GM21390 (cell line): ENCODE results near the gene SUFU.
"Not testable (repeated sequence)": the region's sequence is repeated elsewhere in the genome, so short reads cannot be mapped to it uniquely, and the experiment has no call there.

Experiments
- ATAC-seq: cut with Tn5 transposase; IDR thresholded peaks from one replicate; pipeline ENCODE4 v1.9.1; 2021; ENCODE audit not compliant: unreplicated experiment

The SUFU gene

GRCh38 chr10:102503264-102504178 is at the start of gene SUFU:
SUFU (plus strand) TSS chr10:102503972; CDS start chr10:102504153, 181 bp downstream.
- peak; percentile 65 for ATAC-seq

- ATAC-seq: not testable (repeated sequence)
Observed at GRCh38 chr10:102454662-102455487, 48.9 kb upstream of the SUFU start.

GRCh38 chr10:102455893-102456471 is 47.8 kb upstream of the SUFU start:
- no peak for ATAC-seq

DNA sequence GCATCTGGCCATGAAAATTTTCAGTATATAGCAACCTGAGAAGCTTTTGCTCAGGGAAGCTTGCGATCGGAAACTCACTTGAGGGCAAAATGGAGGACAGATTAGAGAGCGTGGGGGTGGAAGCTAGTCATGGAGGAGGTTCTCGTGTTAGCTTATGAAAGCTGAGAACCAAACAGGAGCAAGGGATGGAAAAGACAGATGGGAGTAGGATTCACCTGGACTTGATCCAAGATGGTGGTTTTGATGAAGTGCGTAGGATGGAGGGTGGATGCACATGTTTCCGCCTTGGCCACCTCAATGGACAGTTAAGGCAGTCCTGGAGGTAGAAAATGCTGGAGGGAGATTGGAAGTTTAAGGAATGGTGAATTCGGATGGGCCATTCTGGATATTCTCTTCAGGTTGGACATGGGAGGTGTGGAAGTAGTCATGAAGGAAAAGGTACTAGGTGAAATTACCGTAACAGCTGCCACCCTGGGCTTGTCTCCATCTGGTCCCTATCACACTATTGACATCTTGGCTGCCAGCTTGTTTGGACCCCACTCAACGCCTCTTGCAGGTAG is 46.1 kb upstream of the SUFU start:
- ATAC-seq: no peak

GRCh38 chr10:102458656-102459055 is 45.1 kb upstream of the SUFU start:
- no peak for ATAC-seq

GRCh38 chr10:102460836-102461186 is 43.0 kb upstream of the SUFU start:
- ATAC-seq: peak; percentile 31

GRCh38 chr10:102461187-102462054 is 42.4 kb upstream of the SUFU start:
- peak; percentile 78 for ATAC-seq

GRCh38 chr10:102462512-102463054 is 41.2 kb upstream of the SUFU start:
- no peak for ATAC-seq

DNA sequence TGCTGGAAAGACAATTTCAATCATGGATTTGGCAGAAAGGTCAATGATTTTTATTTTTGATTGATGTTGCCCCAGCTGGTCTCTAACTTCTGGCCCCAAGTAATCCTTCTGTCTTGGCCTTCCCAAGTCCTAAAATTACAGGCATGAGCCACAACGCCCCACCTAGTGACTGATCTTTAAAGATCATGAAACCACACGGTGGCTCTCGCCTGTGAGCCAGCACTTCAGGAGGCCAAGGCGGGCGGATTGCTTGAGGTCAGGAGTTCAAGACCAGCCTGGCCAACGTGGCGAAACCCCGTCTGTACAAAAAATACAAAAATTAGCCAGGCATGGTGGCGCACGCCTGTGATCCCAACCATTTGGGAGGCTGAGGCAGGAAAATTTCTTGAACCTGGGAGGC is 39.8 kb upstream of the SUFU start:
- no peak for ATAC-seq

DNA sequence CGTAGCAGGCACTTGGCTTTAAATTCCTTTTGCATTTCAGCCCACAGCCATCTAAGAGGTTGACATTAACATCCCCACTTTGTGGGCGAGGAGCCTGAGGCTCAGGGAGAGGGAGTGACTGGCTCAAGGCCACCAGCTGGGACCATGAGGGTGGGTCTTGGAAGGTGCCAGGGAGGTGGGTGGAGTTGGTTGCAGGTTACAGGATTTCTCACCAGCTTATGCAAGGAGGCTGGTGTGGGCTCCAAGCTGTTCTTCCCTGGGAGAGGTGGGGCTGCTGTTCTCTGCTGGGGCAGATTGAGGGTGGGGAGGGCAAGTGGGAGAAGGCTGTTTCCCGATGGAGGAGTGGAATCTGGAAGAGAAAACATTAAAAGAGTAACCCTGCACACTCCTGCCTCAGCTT is 38.3 kb upstream of the SUFU start:
- no peak for ATAC-seq

DNA sequence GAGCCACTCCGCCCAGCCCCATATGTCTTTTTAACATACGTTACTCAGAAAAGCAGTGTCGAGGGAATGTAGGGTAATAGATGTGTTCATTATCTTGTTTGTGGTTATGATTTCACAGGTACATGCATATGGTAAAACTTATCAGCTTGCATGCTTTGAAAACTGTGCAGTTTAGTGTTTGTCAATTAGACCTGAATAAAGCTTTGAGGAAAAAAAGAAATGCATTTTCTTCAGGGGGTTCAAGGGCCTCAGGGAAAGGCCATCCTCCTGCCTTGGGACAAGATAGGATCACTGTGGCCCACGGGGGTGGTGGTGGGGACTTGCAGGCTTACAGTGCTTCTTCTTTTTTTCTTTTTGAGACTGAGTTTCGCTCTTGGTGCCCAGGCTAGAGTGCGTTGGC is 36.5 kb upstream of the SUFU start:
- no peak for ATAC-seq

DNA sequence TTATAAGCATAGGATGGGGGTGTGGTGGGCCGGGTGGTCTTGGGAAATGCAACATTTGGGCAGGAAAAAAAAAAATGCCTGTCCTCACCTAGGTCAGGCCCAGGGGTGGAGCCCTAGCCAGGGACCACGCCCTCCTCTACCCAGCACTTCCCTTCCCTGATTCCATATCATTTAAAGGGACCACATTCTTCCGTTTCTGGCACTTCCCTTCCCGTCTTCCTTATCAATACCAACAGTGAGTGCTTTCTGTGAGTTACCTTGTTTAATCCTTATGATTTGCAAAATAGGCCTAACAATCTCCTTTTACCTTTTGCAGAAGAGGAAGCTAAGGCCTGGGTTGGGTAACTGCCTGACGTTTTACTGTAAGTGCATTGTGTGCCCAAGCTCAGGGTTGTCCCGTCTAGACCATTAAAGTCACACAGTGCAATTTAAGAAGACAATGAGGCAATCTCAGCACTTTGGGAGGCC is 35.8 kb upstream of the SUFU start:
- no peak for ATAC-seq

- ATAC-seq: no peak
Observed at GRCh38 chr10:102468683-102469082, 35.1 kb upstream of the SUFU start.

DNA sequence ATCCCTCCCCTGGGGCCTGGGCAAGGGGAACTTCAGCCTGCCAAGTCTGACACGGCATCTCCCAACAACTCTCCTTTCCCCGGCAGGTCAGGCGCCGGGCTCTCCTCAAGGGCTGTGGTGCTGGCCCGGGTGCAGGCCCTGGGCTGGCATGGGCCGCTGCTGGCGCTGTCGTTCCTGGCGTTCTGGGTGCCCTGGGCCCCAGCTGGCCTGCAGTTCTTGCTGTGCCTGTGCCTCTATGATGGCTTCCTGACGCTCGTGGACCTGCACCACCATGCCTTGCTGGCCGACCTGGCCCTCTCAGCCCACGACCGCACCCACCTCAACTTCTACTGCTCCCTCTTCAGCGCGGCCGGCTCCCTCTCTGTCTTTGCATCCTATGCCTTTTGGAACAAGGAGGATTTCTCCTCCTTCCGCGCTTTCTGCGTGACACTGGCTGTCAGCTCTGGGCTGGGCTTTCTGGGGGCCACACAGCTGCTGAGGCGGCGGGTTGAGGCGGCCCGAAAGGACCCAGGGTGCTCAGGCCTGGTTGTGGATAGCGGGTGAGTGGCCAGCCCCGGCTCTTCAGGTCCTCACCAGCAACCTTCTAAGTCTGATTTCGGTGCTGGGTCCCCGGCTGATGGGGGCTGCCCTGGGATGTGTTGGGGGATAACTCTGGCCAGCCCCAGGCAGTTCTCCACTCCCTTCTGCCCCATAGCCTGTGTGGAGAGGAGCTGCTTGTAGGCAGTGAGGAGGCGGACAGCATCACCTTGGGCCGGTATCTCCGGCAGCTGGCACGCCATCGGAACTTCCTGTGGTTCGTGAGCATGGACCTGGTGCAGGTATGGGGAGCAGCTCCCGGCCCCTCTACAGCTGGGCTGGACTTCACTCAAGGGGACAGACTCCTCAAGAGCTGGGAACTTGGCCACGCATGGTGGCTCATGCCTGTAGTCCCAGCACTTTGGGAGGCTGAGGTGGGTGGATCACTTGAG is 32.9 kb upstream of the SUFU start:
- no peak for ATAC-seq

- no peak for ATAC-seq
Observed at GRCh38 chr10:102473445-102474331, 30.1 kb upstream of the SUFU start.

GRCh38 chr10:102475451-102476040 is 28.2 kb upstream of the SUFU start:
- no peak for ATAC-seq

DNA sequence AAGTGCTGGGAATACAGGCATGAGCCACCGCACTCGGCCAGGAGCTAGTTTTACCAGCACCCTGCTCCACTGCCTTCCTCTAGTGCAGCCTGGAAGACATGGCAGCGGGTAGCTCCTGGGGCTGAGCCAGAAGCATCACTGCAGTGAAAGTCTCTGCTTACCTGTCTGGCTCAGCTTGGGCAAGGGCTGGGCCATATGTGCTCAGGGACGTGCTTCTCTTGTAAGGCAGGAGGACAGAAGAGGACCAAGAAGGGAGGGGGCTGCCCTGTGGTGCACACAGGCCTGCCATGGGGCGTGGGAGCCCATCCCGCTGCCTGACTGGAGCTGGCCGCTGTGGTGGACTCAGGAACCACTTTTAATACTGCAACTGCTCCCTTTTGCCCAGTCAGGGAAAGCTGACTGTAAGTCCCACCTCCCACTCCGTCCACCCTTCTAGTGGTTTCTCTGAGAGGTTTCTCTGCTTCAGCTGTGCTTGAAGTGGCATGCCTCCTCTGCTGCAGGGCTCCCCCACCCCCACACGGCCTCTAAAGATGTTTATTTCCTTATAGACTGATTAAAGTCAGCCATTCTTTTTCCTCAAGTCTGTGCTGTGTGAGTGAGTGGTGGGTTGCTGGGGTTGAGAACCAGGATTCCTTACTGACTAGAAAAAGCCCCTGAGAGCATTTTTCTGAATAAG is 27.2 kb upstream of the SUFU start:
- no peak for ATAC-seq
